ENCODE measurements around the gene PSG2. TPM values are rescaled to one million over a fixed set of nuclear protein-coding genes. Genes with fewer than 3 reads are reported as not detected.
"Not testable (repeated sequence)": the region's sequence is repeated elsewhere in the genome, so short reads cannot be mapped to it uniquely, and the experiment has no call there.

The PSG2 gene
- not detected for total RNA-seq

- H3K36me3 ChIP-seq; intact Hi-C loops (cut with DNase I); H3K9me3 ChIP-seq; H3K4me1 ChIP-seq; H3K27me3 ChIP-seq; H3K27ac ChIP-seq (replicated peaks in 1 of 4); H3K4me3 ChIP-seq; DNase-seq (ENCODE audit: extremely low spot score): not testable (repeated sequence)
- 44% methylated on average over 1 of the region's 2 CpGs for WGBS
These were observed at the start of gene PSG2 for GRCh38 chr19:43082601-43083000. Gene PSG2 (minus strand): TSS chr19:43082701. CDS start chr19:43082569, 132 bp downstream.

GRCh38 chr19:43131281-43131842 lies 48.9 kb upstream of the PSG2 start:
- 66% methylated on average over 8 of the region's 8 CpGs for WGBS
- intact Hi-C loops (cut with DNase I); H3K36me3 ChIP-seq; H3K27ac ChIP-seq (replicated peaks in 1 of 4); H3K27me3 ChIP-seq; H3K4me3 ChIP-seq; DNase-seq (ENCODE audit: extremely low spot score); H3K4me1 ChIP-seq; H3K9me3 ChIP-seq: not testable (repeated sequence)

- H3K9me3 ChIP-seq; H3K27me3 ChIP-seq; H3K4me1 ChIP-seq; H3K4me3 ChIP-seq; DNase-seq (ENCODE audit: extremely low spot score); intact Hi-C loops (cut with DNase I); H3K27ac ChIP-seq (replicated peaks in 1 of 4); H3K36me3 ChIP-seq: not testable (repeated sequence)
- WGBS = 87% methylated on average over 7 of the region's 7 CpGs
These were observed 46.7 kb upstream of the PSG2 start for GRCh38 chr19:43129197-43129596.

- H3K9me3 ChIP-seq; DNase-seq (ENCODE audit: extremely low spot score); intact Hi-C loops (cut with DNase I); H3K4me1 ChIP-seq; H3K27ac ChIP-seq (replicated peaks in 1 of 4); H3K36me3 ChIP-seq; H3K4me3 ChIP-seq: not testable (repeated sequence)
- WGBS = 45% methylated on average over 3 of the region's 3 CpGs
- peaks cover 0 to 12% (median 0%) of the 10 kb centered on the region in 4 donors for H3K27me3 ChIP-seq
These were observed 44.8 kb upstream of the PSG2 start for GRCh38 chr19:43127336-43127735.

GRCh38 chr19:43126720-43127119 lies 44.2 kb upstream of the PSG2 start:
- WGBS = 84% methylated on average over 4 of the region's 4 CpGs
- intact Hi-C loops (cut with DNase I) = no loop called here

GRCh38 chr19:43124360-43124759 lies 41.9 kb upstream of the PSG2 start:
- Histone ChIP-seq H3K4me1 (no peaks in the 10 kb centered on the region), H3K36me3 (no peaks in the 10 kb centered on the region), H3K27ac (replicated peaks in 1 of 4) (no peak overlapping the region), H3K9me3 (no peaks in the 10 kb centered on the region), H3K4me3 (no peak overlapping the region), H3K27me3 (peaks cover 0 to 12% (median 0%) of the 10 kb centered on the region in 4 donors)
- intact Hi-C loops (cut with DNase I) = no loop called here
- no peak for DNase-seq (ENCODE audit: extremely low spot score)
- WGBS = 89% methylated on average over 2 of the region's 2 CpGs
- no peak for TF ChIP-seq EP300 (IDR thresholded peaks at IDR 0.05)
- TF ChIP-seq POLR2AphosphoS5 (IDR thresholded peaks at IDR 0.05) = no peak
- TF ChIP-seq CTCF (IDR thresholded peaks at IDR 0.05) = no peak
- no peak for TF ChIP-seq POLR2A (IDR thresholded peaks at IDR 0.05; ENCODE audit: low read depth)

More at GRCh38 chr19:43126720-43127119, 44.2 kb upstream of the PSG2 start:
- Histone ChIP-seq H3K4me1 (no peaks in the 10 kb centered on the region), H3K36me3 (no peaks in the 10 kb centered on the region), H3K27ac (replicated peaks in 1 of 4) (no peak overlapping the region), H3K27me3 (peaks cover 0 to 12% (median 0%) of the 10 kb centered on the region in 4 donors), H3K9me3 (no peaks in the 10 kb centered on the region), H3K4me3 (no peak overlapping the region)
- TF ChIP-seq POLR2AphosphoS5 (IDR thresholded peaks at IDR 0.05) = no peak
- TF ChIP-seq CTCF (IDR thresholded peaks at IDR 0.05) = no peak
- TF ChIP-seq EP300 (IDR thresholded peaks at IDR 0.05) = no peak
- no peak for TF ChIP-seq POLR2A (IDR thresholded peaks at IDR 0.05; ENCODE audit: low read depth)
- DNase-seq (ENCODE audit: extremely low spot score) = no peak

- 78% methylated on average over 11 of the region's 11 CpGs for WGBS
- H3K27ac ChIP-seq (replicated peaks in 1 of 4); intact Hi-C loops (cut with DNase I); DNase-seq (ENCODE audit: extremely low spot score); H3K9me3 ChIP-seq; H3K36me3 ChIP-seq; H3K4me1 ChIP-seq; H3K4me3 ChIP-seq: not testable (repeated sequence)
- H3K27me3 ChIP-seq = peaks cover 0 to 12% (median 0%) of the 10 kb centered on the region in 4 donors
These were observed 38.0 kb upstream of the PSG2 start for GRCh38 chr19:43120433-43121026.

- DNase-seq (ENCODE audit: extremely low spot score); H3K36me3 ChIP-seq; H3K4me1 ChIP-seq; intact Hi-C loops (cut with DNase I); H3K9me3 ChIP-seq; H3K4me3 ChIP-seq; H3K27ac ChIP-seq (replicated peaks in 1 of 4): not testable (repeated sequence)
- H3K27me3 ChIP-seq = peaks cover 0 to 11% (median 0%) of the 10 kb centered on the region in 4 donors
- 68% methylated on average over 3 of the region's 3 CpGs for WGBS
These were observed 37.0 kb upstream of the PSG2 start for GRCh38 chr19:43119526-43119925.

- DNase-seq (ENCODE audit: extremely low spot score); H3K27ac ChIP-seq (replicated peaks in 1 of 4); H3K27me3 ChIP-seq; H3K36me3 ChIP-seq; H3K4me3 ChIP-seq; H3K4me1 ChIP-seq; H3K9me3 ChIP-seq; intact Hi-C loops (cut with DNase I): not testable (repeated sequence)
- 84% methylated on average over 3 of the region's 3 CpGs for WGBS
These were observed 33.9 kb upstream of the PSG2 start for GRCh38 chr19:43116421-43116820.

GRCh38 chr19:43115548-43115947 lies 33.0 kb upstream of the PSG2 start:
- WGBS = 64% methylated on average over 1 of the region's 1 CpG

More at GRCh38 chr19:43115548-43115947, 33.0 kb upstream of the PSG2 start:
- H3K36me3 ChIP-seq; DNase-seq (ENCODE audit: extremely low spot score); intact Hi-C loops (cut with DNase I); H3K27ac ChIP-seq (replicated peaks in 1 of 4); H3K4me1 ChIP-seq; H3K9me3 ChIP-seq; H3K4me3 ChIP-seq; H3K27me3 ChIP-seq: not testable (repeated sequence)
